Glutamatergic neuron (in vitro differentiated cells): ENCODE results near the gene KIF15. TPM values are rescaled to one million over a fixed set of nuclear protein-coding genes. Genes with fewer than 3 reads are reported as not detected.
A peak's percentile ranks its signal among the peaks of the same experiment; 100 is the strongest.

Source experiments
- DNase-seq: peaks from one replicate; pipeline ENCODE4 v3.0.0; 2022
- H3K27ac Mint-ChIP-seq: one replicate; pipeline ENCODE4 v1.8.0; 2020; ENCODE audit warnings: mild to moderate bottlenecking, mixed read lengths, inconsistent platforms; ENCODE audit not compliant: unreplicated experiment
- H3K27me3 Mint-ChIP-seq: one replicate; pipeline ENCODE4 v1.8.0; 2020; ENCODE audit warnings: mild to moderate bottlenecking, moderate library complexity, mixed read lengths, inconsistent platforms; ENCODE audit not compliant: unreplicated experiment
- H3K36me3 Mint-ChIP-seq: one replicate; pipeline ENCODE4 v1.8.0; 2020; ENCODE audit warnings: mild to moderate bottlenecking, mixed read lengths, inconsistent platforms; ENCODE audit not compliant: unreplicated experiment
- H3K4me1 Mint-ChIP-seq: one replicate; pipeline ENCODE4 v1.8.0; 2020; ENCODE audit warnings: mild to moderate bottlenecking, low read depth, mixed read lengths, inconsistent platforms; ENCODE audit not compliant: unreplicated experiment
- H3K4me3 Mint-ChIP-seq: one replicate; pipeline ENCODE4 v1.8.0; 2020; ENCODE audit warnings: mild to moderate bottlenecking, mixed read lengths, inconsistent platforms; ENCODE audit not compliant: unreplicated experiment
- H3K9me3 Mint-ChIP-seq: one replicate; pipeline ENCODE4 v1.8.0; 2020; ENCODE audit warnings: mild to moderate bottlenecking, moderate library complexity, mixed read lengths, inconsistent platforms; ENCODE audit not compliant: unreplicated experiment
- CTCF ChIP-seq: fragments of 200-600 bp; sonication (generic); IDR thresholded peaks from one replicate; pipeline ENCODE4 v1.5.0; 2021; ENCODE audit not compliant: partially characterized antibody, unreplicated experiment
- total RNA-seq: library from RNA; stranded (reverse); fragmentation: NEBNext Ultra II Directional; extraction: Animal tissue kit (Norgen Biotek cat#: 25700); gene quantifications from one replicate; pipeline ENCODE4 v1.2.1, GENCODE V29; 2021; ENCODE audit not compliant: unreplicated experiment

KIF15 gene
- total RNA-seq, 1 donor from 2014 or later: 5.8 TPM

DNA sequence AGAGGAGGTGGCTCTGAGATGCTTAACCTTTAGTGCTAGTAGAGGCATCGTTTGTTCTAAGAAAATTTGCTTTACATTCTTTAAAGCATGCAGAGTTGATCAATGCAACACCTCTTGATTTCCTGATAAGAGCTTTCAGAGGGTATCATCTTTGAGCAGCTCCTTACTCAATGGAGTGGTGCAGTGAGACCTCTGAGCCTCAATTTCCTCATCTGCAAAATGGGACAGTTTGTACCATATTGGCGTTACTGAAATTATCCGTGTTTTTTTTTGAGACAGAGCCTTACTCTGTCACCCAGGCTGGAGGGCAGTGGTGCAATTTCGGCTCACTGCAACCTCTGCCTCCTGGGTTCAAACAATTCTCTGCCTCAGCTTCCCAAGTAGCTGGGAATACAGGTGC lies 98.5 kb downstream of the KIF15 start:
- no peak for TF ChIP-seq CTCF
- Mint-ChIP-seq H3K9me3 (peaks cover 12% of the 10 kb centered on the region), H3K4me3 (no peak overlapping the region), H3K36me3 (no peaks in the 10 kb centered on the region), H3K27me3 (peaks cover 6% of the 10 kb centered on the region), H3K4me1 (peaks cover 2% of the 10 kb centered on the region), H3K27ac (no peak overlapping the region)
- no peak for DNase-seq

DNA sequence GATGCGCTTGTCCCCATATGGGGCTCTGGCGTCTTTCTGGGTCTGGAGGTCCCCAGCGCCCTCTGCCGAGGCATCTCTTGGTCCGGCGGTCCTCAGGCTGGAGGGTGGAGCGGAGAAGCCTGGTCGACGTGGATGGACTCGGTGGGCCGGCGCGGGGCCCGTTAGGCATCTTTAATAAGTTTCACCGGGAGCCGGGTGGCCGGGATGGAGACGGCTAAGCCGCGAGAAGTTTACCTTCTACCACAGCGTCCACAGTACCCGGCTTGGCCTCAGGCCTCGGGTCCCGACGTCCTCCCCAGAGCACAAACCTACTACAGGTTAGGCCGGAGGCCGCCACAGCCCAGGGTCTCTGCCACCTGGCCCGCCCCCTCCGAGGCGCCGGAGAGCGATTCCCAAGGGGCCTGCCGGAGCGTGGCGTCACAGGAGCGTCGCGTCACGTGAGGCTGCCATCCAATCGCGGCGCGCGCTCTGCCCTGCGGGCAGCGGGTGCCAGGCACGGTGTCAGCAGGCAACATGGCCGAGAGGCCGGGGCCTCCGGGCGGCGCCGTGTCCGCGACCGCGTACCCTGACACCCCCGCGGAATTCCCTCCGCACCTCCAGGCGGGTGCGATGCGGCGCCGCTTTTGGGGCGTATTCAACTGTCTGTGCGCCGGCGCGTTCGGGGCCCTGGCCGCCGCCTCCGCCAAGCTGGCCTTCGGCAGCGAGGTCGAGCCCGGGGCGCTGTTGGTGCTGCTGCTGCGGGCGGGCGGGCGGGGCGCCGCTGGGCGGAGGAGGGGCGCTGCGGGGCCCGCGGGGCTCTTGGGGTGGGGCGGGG lies 100.0 kb downstream of the KIF15 start, which contains the start of gene TMEM42:
Gene TMEM42, plus strand, starts transcription at position 501 of the 814 bp plus-strand sequence. Its CDS starts 13 bp downstream, at position 514.
- H3K4me1 Mint-ChIP-seq: peaks cover 2% of the 10 kb centered on the region
- H3K27me3 Mint-ChIP-seq: peaks cover 6% of the 10 kb centered on the region
- peaks cover 12% of the 10 kb centered on the region for H3K9me3 Mint-ChIP-seq
- TF ChIP-seq CTCF: no peak
- H3K27ac Mint-ChIP-seq: peak within 1 kb of the TSS; percentile 91
- no peaks in the 10 kb centered on the region for H3K36me3 Mint-ChIP-seq
- H3K4me3 Mint-ChIP-seq: peak within 1 kb of the TSS; percentile 95
- peak; percentile 96 for DNase-seq

- H3K4me1 Mint-ChIP-seq: peaks cover 2% of the 10 kb centered on the region
- no peak for DNase-seq
- H3K36me3 Mint-ChIP-seq: no peaks in the 10 kb centered on the region
- peaks cover 12% of the 10 kb centered on the region for H3K9me3 Mint-ChIP-seq
- H3K27ac Mint-ChIP-seq: peak overlapping the region; percentile 82
- H3K27me3 Mint-ChIP-seq: peaks cover 6% of the 10 kb centered on the region
- H3K4me3 Mint-ChIP-seq: peak overlapping the region; percentile 95
- no peak for TF ChIP-seq CTCF
Observed at GRCh38 chr3:44862226-44862637, 100.6 kb downstream of the KIF15 start.

GRCh38 chr3:44865272-44866035 lies 103.9 kb downstream of the KIF15 start:
- no peak for TF ChIP-seq CTCF
- H3K4me3 Mint-ChIP-seq: no peak overlapping the region
- peaks cover 6% of the 10 kb centered on the region for H3K27me3 Mint-ChIP-seq
- H3K9me3 Mint-ChIP-seq: peaks cover 12% of the 10 kb centered on the region
- no peak overlapping the region for H3K27ac Mint-ChIP-seq
- peaks cover 2% of the 10 kb centered on the region for H3K4me1 Mint-ChIP-seq
- DNase-seq: no peak
- H3K36me3 Mint-ChIP-seq: no peaks in the 10 kb centered on the region
